Measurements from ENCODE around the gene ANAPC5.

ANAPC5 gene

GRCh38 chr12:121373755-121374154, 21.5 kb upstream of the ANAPC5 start:
- H3K36me3 Mint-ChIP-seq (ENCODE audit: low read depth): no peaks in the 10 kb centered on the region
- no peak for DNase-seq
- H3K4me3 Mint-ChIP-seq: no peak overlapping the region
- H3K9me3 Mint-ChIP-seq: no peaks in the 10 kb centered on the region
- H3K4me1 Mint-ChIP-seq: no peaks in the 10 kb centered on the region
- H3K27ac Mint-ChIP-seq: no peak overlapping the region
- no peak for TF ChIP-seq CTCF (IDR thresholded peaks at IDR 0.05)
- peaks cover 5% of the 10 kb centered on the region for H3K27me3 Mint-ChIP-seq (ENCODE audit: low read depth, poor library complexity)

GRCh38 chr12:121371404-121371803, 19.2 kb upstream of the ANAPC5 start:
- no peak overlapping the region for H3K4me3 Mint-ChIP-seq
- no peaks in the 10 kb centered on the region for H3K9me3 Mint-ChIP-seq
- no peak for TF ChIP-seq CTCF (IDR thresholded peaks at IDR 0.05)

GRCh38 chr12:121366063-121366459, 13.8 kb upstream of the ANAPC5 start:
- TF ChIP-seq CTCF (IDR thresholded peaks at IDR 0.05): no peak
- DNase-seq: no peak
- H3K27ac Mint-ChIP-seq: peak overlapping the region; percentile 30
- H3K4me1 Mint-ChIP-seq: peaks cover 8% of the 10 kb centered on the region
- H3K36me3 Mint-ChIP-seq (ENCODE audit: low read depth): no peaks in the 10 kb centered on the region
- no peaks in the 10 kb centered on the region for H3K9me3 Mint-ChIP-seq
- H3K4me3 Mint-ChIP-seq: no peak overlapping the region
- H3K27me3 Mint-ChIP-seq (ENCODE audit: low read depth, poor library complexity): peaks cover 35% of the 10 kb centered on the region

More at GRCh38 chr12:121371404-121371803, 19.2 kb upstream of the ANAPC5 start:
- H3K27me3 Mint-ChIP-seq (ENCODE audit: low read depth, poor library complexity): peaks cover 11% of the 10 kb centered on the region
- no peak for DNase-seq
- no peak overlapping the region for H3K27ac Mint-ChIP-seq
- no peaks in the 10 kb centered on the region for H3K36me3 Mint-ChIP-seq (ENCODE audit: low read depth)
- H3K4me1 Mint-ChIP-seq: no peaks in the 10 kb centered on the region

- H3K9me3 Mint-ChIP-seq: no peaks in the 10 kb centered on the region
- no peak for TF ChIP-seq CTCF (IDR thresholded peaks at IDR 0.05)
- H3K4me3 Mint-ChIP-seq: no peak overlapping the region
- H3K27ac Mint-ChIP-seq: no peak overlapping the region
- peaks cover 8% of the 10 kb centered on the region for H3K4me1 Mint-ChIP-seq
- no peaks in the 10 kb centered on the region for H3K36me3 Mint-ChIP-seq (ENCODE audit: low read depth)
- DNase-seq: no peak
- peaks cover 35% of the 10 kb centered on the region for H3K27me3 Mint-ChIP-seq (ENCODE audit: low read depth, poor library complexity)
These were observed 13.3 kb upstream of the ANAPC5 start for GRCh38 chr12:121365416-121366062.

GRCh38 chr12:121364683-121365121, 12.5 kb upstream of the ANAPC5 start:
- Mint-ChIP-seq H3K36me3 (ENCODE audit: low read depth) (no peaks in the 10 kb centered on the region), H3K4me1 (peaks cover 8% of the 10 kb centered on the region), H3K27ac (no peak overlapping the region), H3K9me3 (no peaks in the 10 kb centered on the region), H3K27me3 (ENCODE audit: low read depth, poor library complexity) (peaks cover 44% of the 10 kb centered on the region), H3K4me3 (no peak overlapping the region)
- TF ChIP-seq CTCF (IDR thresholded peaks at IDR 0.05): no peak
- DNase-seq: no peak

GRCh38 chr12:121358073-121358472, 5.9 kb upstream of the ANAPC5 start:
- no peak for DNase-seq
- Mint-ChIP-seq H3K4me3 (no peak overlapping the region), H3K27me3 (ENCODE audit: low read depth, poor library complexity) (peaks cover 36% of the 10 kb centered on the region)

More at GRCh38 chr12:121358073-121358472, 5.9 kb upstream of the ANAPC5 start:
- peaks cover 8% of the 10 kb centered on the region for H3K4me1 Mint-ChIP-seq
- no peak for TF ChIP-seq CTCF (IDR thresholded peaks at IDR 0.05)
- H3K36me3 Mint-ChIP-seq (ENCODE audit: low read depth): no peaks in the 10 kb centered on the region
- no peak overlapping the region for H3K27ac Mint-ChIP-seq
- H3K9me3 Mint-ChIP-seq: no peaks in the 10 kb centered on the region
